Measurements from ENCODE around the gene LMNB1.

Gene LMNB1

GRCh38 chr5:126736141-126736540, 40.8 kb upstream of the LMNB1 start:
- H3K27me3 ChIP-seq (ENCODE audit: low read length) = no peaks in the 10 kb centered on the region
- no peak overlapping the region for H3K27ac ChIP-seq (ENCODE audit: low read depth, low read length)
- no peak overlapping the region for H3K9ac ChIP-seq (ENCODE audit: low read length)

GRCh38 chr5:126741361-126741760, 35.6 kb upstream of the LMNB1 start:
- H3K27me3 ChIP-seq (ENCODE audit: low read length) = no peaks in the 10 kb centered on the region
- no peaks in the 10 kb centered on the region for H4K20me1 ChIP-seq (ENCODE audit: low read depth, low read length)
- no peaks in the 10 kb centered on the region for H3K36me3 ChIP-seq (ENCODE audit: low read length)
- H3K79me2 ChIP-seq (ENCODE audit: insufficient read depth, low read length) = no peaks in the 10 kb centered on the region
- no peaks in the 10 kb centered on the region for H3K9me2 ChIP-seq (replicated peaks; ENCODE audit: insufficient read depth, low read length)
- no peak overlapping the region for H3K4me3 ChIP-seq (ENCODE audit: insufficient read depth, low read length, poor library complexity, severe bottlenecking)
- no peaks in the 10 kb centered on the region for H3K9me3 ChIP-seq (ENCODE audit: insufficient read depth, low read length)
- H3K9ac ChIP-seq (ENCODE audit: low read length) = no peak overlapping the region
- no peak overlapping the region for H3K27ac ChIP-seq (ENCODE audit: low read depth, low read length)
- no peak overlapping the region for H2AFZ ChIP-seq (ENCODE audit: low read depth, low read length, severe bottlenecking)
- no peaks in the 10 kb centered on the region; the same call in 1 of the 2 replicates for H3F3A ChIP-seq (ENCODE audit: insufficient read depth)
- H3K4me2 ChIP-seq (ENCODE audit: low read depth, low read length, poor library complexity, severe bottlenecking) = no peak overlapping the region
- TF ChIP-seq EZH2phosphoT487 (conservative IDR thresholded peaks at IDR 0.05; ENCODE audit: low read length) (no peak), CTCF (IDR thresholded peaks at IDR 0.05; ENCODE audit: insufficient read depth, low read length, poor library complexity, severe bottlenecking) (no peak)

More at GRCh38 chr5:126736141-126736540, 40.8 kb upstream of the LMNB1 start:
- Histone ChIP-seq H3K79me2 (ENCODE audit: insufficient read depth, low read length) (no peaks in the 10 kb centered on the region), H4K20me1 (ENCODE audit: low read depth, low read length) (no peaks in the 10 kb centered on the region), H3K4me3 (ENCODE audit: insufficient read depth, low read length, poor library complexity, severe bottlenecking) (no peak overlapping the region), H3K9me2 (replicated peaks; ENCODE audit: insufficient read depth, low read length) (no peaks in the 10 kb centered on the region), H2AFZ (ENCODE audit: low read depth, low read length, severe bottlenecking) (no peak overlapping the region), H3K36me3 (ENCODE audit: low read length) (no peaks in the 10 kb centered on the region), H3F3A (ENCODE audit: insufficient read depth) (no peaks in the 10 kb centered on the region), H3K4me2 (ENCODE audit: low read depth, low read length, poor library complexity, severe bottlenecking) (no peak overlapping the region), H3K9me3 (ENCODE audit: insufficient read depth, low read length) (no peaks in the 10 kb centered on the region)
- TF ChIP-seq CTCF (IDR thresholded peaks at IDR 0.05; ENCODE audit: insufficient read depth, low read length, poor library complexity, severe bottlenecking) = no peak
- no peak for TF ChIP-seq EZH2phosphoT487 (conservative IDR thresholded peaks at IDR 0.05; ENCODE audit: low read length)

- Histone ChIP-seq H3K4me2 (ENCODE audit: low read depth, low read length, poor library complexity, severe bottlenecking) (no peak overlapping the region), H3K9me2 (replicated peaks; ENCODE audit: insufficient read depth, low read length) (no peaks in the 10 kb centered on the region), H3K27ac (ENCODE audit: low read depth, low read length) (no peak overlapping the region), H3K79me2 (ENCODE audit: insufficient read depth, low read length) (no peaks in the 10 kb centered on the region), H3K27me3 (ENCODE audit: low read length) (no peaks in the 10 kb centered on the region), H3K36me3 (ENCODE audit: low read length) (no peaks in the 10 kb centered on the region), H3F3A (ENCODE audit: insufficient read depth) (no peaks in the 10 kb centered on the region; the same call in 1 of the 2 replicates), H2AFZ (ENCODE audit: low read depth, low read length, severe bottlenecking) (no peak overlapping the region), H3K9ac (ENCODE audit: low read length) (no peak overlapping the region), H4K20me1 (ENCODE audit: low read depth, low read length) (no peaks in the 10 kb centered on the region), H3K4me3 (ENCODE audit: insufficient read depth, low read length, poor library complexity, severe bottlenecking) (no peak overlapping the region), H3K9me3 (ENCODE audit: insufficient read depth, low read length) (no peaks in the 10 kb centered on the region)
- no peak for TF ChIP-seq CTCF (IDR thresholded peaks at IDR 0.05; ENCODE audit: insufficient read depth, low read length, poor library complexity, severe bottlenecking)
- no peak for TF ChIP-seq EZH2phosphoT487 (conservative IDR thresholded peaks at IDR 0.05; ENCODE audit: low read length)
These were observed 34.5 kb upstream of the LMNB1 start for GRCh38 chr5:126742425-126742824.
